Breast epithelium (tissue), 4 donors: ENCODE data around the gene CEBPB. TPM values are rescaled to one million over a fixed set of nuclear protein-coding genes. Genes with fewer than 3 reads are reported as not detected.

Experiments
- DNase-seq, 2 donors: peaks; one replicate each; pipeline ENCODE4 v3.0.0-alpha.2; 2019; ENCODE audit warnings: low spot score in 2 of 2
- H3K27ac ChIP-seq, 2 donors: fragments of 200-600 bp; sonication (generic) in 1 of 2; one replicate each; pipeline ENCODE4 v1.5.1; 2016 to 2019; ENCODE audit warnings: mild to moderate bottlenecking in 1 of 2
- H3K27me3 ChIP-seq, 2 donors: fragments of 200-600 bp; sonication (generic) in 1 of 2; one replicate each; pipeline versions ENCODE4 v1.5.1 to v1.6.0; 2017 to 2019; ENCODE audit warnings: control low read depth in 1 of 2, mild to moderate bottlenecking in 1 of 2
- H3K36me3 ChIP-seq: fragments of 200-600 bp; one replicate; pipeline ENCODE4 v1.5.1; 2019
- H3K4me1 ChIP-seq, 2 donors: fragments of 200-600 bp; sonication (generic); one replicate each; pipeline ENCODE4 v1.5.1; 2016 to 2019; ENCODE audit warnings: control low read depth in 1 of 2
- H3K4me3 ChIP-seq, 3 donors: fragments of 200-600 bp; sonication (generic); 1 replicate in 2 of 3; 2 replicates in 1 of 3; pipeline ENCODE4 v1.5.1; 2016 to 2019; ENCODE audit warnings: mild to moderate bottlenecking in 3 of 3, moderate library complexity in 2 of 3
- H3K9me3 ChIP-seq, 2 donors: fragments of 200-600 bp; sonication (generic) in 1 of 2; one replicate each; pipeline ENCODE4 v1.5.1; 2016 to 2019; ENCODE audit warnings: control low read depth in 1 of 2
- CTCF ChIP-seq, 3 donors: fragments of 450-650 bp; IDR thresholded peaks; one replicate each; pipeline ENCODE4 v1.5.1; 2016 to 2017; ENCODE audit warnings: antibody characterized with exemption in 3 of 3, mild to moderate bottlenecking in 3 of 3, moderate library complexity in 3 of 3
- POLR2A ChIP-seq: fragments of 450-650 bp; IDR thresholded peaks from one replicate; pipeline ENCODE4 v1.6.1; 2016; ENCODE audit warnings: antibody characterized with exemption, mild to moderate bottlenecking, moderate library complexity
- POLR2AphosphoS5 ChIP-seq, 3 donors: sonication (generic); formaldehyde crosslinking; IDR thresholded peaks; one replicate each; pipeline ENCODE4 v1.6.1; 2017; ENCODE audit warnings: antibody characterized with exemption in 3 of 3
- intact Hi-C: fragments of 100-400 bp; cut with DNase I; formaldehyde crosslinking; loops from one replicate; pipeline ENCODE4 v1.15.1; 2023; ENCODE audit warnings: low total_unique reads
- total RNA-seq, 3 donors: library from RNA; depleted of rRNA; stranded (reverse); fragments of >200 nt; gene quantifications; one replicate each; pipeline ENCODE4 v1.1.0, GENCODE V29; 2016

The CEBPB gene
- total RNA-seq, 3 donors from 2014 or later, result 137 to 177 (median 149) TPM

- peaks cover 3 to 17% of the 10 kb centered on the region in 2 donors for H3K4me1 ChIP-seq
- DNase-seq, result no peak
- intact Hi-C loops, result no loop called here
- no peaks in the 10 kb centered on the region for H3K27me3 ChIP-seq
- no peaks in the 10 kb centered on the region for H3K9me3 ChIP-seq
- no peaks in the 10 kb centered on the region for H3K36me3 ChIP-seq
- TF ChIP-seq CTCF (IDR thresholded peaks at IDR 0.05), result no peak
- TF ChIP-seq POLR2AphosphoS5 (IDR thresholded peaks at IDR 0.05), result peak in 1 of 3 donors; percentile 70
- no peak for TF ChIP-seq POLR2A
- no peak overlapping the region for H3K4me3 ChIP-seq
- H3K27ac ChIP-seq, result peak overlapping the region; percentile 38 to 50
These were observed 46.3 kb upstream of the CEBPB start for GRCh38 chr20:50144362-50144761.

GRCh38 chr20:50145566-50145965 is 45.1 kb upstream of the CEBPB start:
- Histone ChIP-seq H3K36me3 (no peaks in the 10 kb centered on the region), H3K27ac (peak overlapping the region in 1 of 2 donors; percentile 70), H3K4me3 (no peak overlapping the region), H3K4me1 (peaks cover 8 to 16% of the 10 kb centered on the region in 2 donors), H3K27me3 (no peaks in the 10 kb centered on the region), H3K9me3 (no peaks in the 10 kb centered on the region)
- DNase-seq, result no peak
- TF ChIP-seq CTCF (IDR thresholded peaks at IDR 0.05) (no peak), POLR2A (no peak), POLR2AphosphoS5 (IDR thresholded peaks at IDR 0.05) (no peak)
- intact Hi-C loops, result no loop called here

- Histone ChIP-seq H3K4me1 (peaks cover 8 to 22% of the 10 kb centered on the region in 2 donors), H3K27ac (peak overlapping the region; percentile 70 to 82), H3K36me3 (no peaks in the 10 kb centered on the region), H3K27me3 (no peaks in the 10 kb centered on the region), H3K4me3 (no peak overlapping the region), H3K9me3 (no peaks in the 10 kb centered on the region)
- DNase-seq, result no peak
- no peak for TF ChIP-seq POLR2AphosphoS5 (IDR thresholded peaks at IDR 0.05)
- no peak for TF ChIP-seq POLR2A
- TF ChIP-seq CTCF (IDR thresholded peaks at IDR 0.05), result no peak
- intact Hi-C loops, result no loop called here
These were observed 44.4 kb upstream of the CEBPB start for GRCh38 chr20:50146214-50146613.

GRCh38 chr20:50146732-50147662 is 43.6 kb upstream of the CEBPB start:
- TF ChIP-seq POLR2A (no peak), POLR2AphosphoS5 (IDR thresholded peaks at IDR 0.05) (peak in 1 of 3 donors; percentile 12), CTCF (IDR thresholded peaks at IDR 0.05) (no peak)
- Histone ChIP-seq H3K27me3 (no peaks in the 10 kb centered on the region), H3K36me3 (no peaks in the 10 kb centered on the region), H3K4me3 (peak overlapping the region in 1 of 3 donors; percentile 22), H3K4me1 (peaks cover 8 to 26% of the 10 kb centered on the region in 2 donors), H3K9me3 (no peaks in the 10 kb centered on the region), H3K27ac (peak overlapping the region; percentile 70 to 82)
- DNase-seq, result no peak
- intact Hi-C loops, result no loop called here
